ENCODE results near the gene CALHM5. TPM values are rescaled to one million over a fixed set of nuclear protein-coding genes. Genes with fewer than 3 reads are reported as not detected.

CALHM5 gene, protein sequence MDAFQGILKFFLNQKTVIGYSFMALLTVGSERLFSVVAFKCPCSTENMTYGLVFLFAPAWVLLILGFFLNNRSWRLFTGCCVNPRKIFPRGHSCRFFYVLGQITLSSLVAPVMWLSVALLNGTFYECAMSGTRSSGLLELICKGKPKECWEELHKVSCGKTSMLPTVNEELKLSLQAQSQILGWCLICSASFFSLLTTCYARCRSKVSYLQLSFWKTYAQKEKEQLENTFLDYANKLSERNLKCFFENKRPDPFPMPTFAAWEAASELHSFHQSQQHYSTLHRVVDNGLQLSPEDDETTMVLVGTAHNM
- total RNA-seq (not detected), polyA plus RNA-seq (not detected), total RNA-seq (0 to 0.17 (median 0) reads per million in 6 experiments)

DNA sequence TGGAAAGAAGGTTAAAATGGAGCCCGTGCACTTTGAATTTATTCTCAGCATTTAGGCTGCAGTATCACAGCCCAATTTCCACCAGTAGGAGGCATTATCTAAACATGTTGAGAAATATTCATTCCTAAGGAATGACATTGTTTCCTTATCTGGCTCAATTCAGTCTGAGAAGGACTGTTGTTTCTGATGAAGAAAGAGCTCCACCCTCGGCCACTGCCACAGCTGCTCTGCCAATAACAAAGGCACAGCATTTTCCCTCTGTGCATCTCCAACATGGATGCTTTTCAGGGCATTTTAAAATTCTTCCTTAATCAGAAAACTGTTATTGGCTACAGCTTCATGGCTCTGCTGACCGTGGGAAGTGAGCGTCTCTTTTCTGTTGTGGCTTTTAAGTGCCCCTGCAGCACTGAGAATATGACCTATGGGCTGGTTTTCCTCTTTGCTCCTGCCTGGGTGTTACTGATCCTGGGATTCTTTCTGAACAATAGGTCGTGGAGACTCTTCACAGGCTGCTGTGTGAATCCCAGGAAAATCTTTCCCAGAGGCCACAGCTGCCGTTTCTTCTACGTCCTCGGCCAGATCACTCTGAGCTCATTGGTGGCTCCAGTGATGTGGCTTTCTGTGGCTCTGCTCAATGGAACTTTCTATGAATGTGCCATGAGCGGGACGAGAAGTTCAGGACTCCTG is at the start of gene CALHM5:
CALHM5 (plus strand) TSS at position 216 of the 687 bp plus-strand sequence; CDS start at position 274, 58 bp downstream.
- H3K4me1 Mint-ChIP-seq, result no peaks in the 10 kb centered on the region

DNA sequence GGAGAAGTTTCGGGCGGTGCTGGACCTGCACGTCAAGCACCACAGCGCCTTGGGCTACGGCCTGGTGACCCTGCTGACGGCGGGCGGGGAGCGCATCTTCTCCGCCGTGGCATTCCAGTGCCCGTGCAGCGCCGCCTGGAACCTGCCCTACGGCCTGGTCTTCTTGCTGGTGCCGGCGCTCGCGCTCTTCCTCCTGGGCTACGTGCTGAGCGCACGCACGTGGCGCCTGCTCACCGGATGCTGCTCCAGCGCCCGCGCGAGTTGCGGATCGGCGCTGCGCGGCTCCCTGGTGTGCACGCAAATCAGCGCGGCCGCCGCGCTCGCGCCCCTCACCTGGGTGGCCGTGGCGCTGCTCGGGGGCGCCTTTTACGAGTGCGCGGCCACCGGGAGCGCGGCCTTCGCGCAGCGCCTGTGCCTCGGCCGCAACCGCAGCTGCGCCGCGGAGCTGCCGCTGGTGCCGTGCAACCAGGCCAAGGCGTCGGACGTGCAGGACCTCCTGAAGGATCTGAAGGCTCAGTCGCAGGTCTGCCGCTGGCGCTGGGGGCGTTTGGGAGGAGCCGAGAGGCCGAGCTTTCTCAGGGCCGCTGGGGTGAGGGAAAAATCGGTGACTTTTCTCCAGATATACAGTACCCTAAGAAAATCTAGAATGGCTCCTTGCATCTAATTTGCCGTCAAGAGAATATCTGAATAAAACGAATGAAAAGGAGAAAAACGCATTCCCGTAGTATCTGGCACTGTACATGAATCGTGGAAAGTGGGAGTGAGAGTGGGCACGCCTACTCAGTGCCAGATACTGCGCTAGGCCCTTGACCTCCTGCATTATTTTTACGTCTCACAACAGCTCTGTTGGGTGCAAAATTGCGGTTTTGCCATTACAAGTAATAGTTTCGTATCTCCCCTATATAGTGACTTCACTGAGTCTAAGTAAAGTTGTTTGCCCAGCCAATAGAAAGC is 49.2 kb upstream of the CALHM5 start:
- peak overlapping the region in 6 of 10 donors; percentile 10 to 87 (median 60) for H3K27ac Mint-ChIP-seq
- H3K4me1 Mint-ChIP-seq, result peaks cover 4 to 50% (median 13%) of the 10 kb centered on the region in 4 donors
- H3K36me3 Mint-ChIP-seq, result no peaks in the 10 kb centered on the region
- peaks cover 9 to 36% (median 16%) of the 10 kb centered on the region in 5 donors for H3K27me3 Mint-ChIP-seq
- peak overlapping the region; percentile 67 to 88 (median 82) for H3K4me3 Mint-ChIP-seq
- H3K9me3 Mint-ChIP-seq, result no peaks in the 10 kb centered on the region
- DNase-seq (peak; percentile 22 to 70 (median 46)), ATAC-seq (peak; percentile 93)
- POLR2A ChIA-PET, result interaction anchor here (2.3 kb wide), 1 partner anchor 183 kb away, joined by 11 read pairs; the partner anchor contains the start of gene TSPYL1

More for the DNA sequence above, at the start of gene CALHM5:
- POLR2A ChIA-PET, result no interaction called here
- H3K36me3 Mint-ChIP-seq, result peaks cover 0 to 6% (median 0%) of the 10 kb centered on the region in 3 donors
- H3K27me3 Mint-ChIP-seq, result peaks cover 0 to 4% (median 2%) of the 10 kb centered on the region in 5 donors
- no peak within 1 kb of the TSS for H3K27ac Mint-ChIP-seq
- no peak within 1 kb of the TSS for H3K4me3 Mint-ChIP-seq
- H3K9me3 Mint-ChIP-seq, result peaks cover 0 to 21% (median 8%) of the 10 kb centered on the region in 9 donors
- DNase-seq (no peak), ATAC-seq (no peak)

DNA sequence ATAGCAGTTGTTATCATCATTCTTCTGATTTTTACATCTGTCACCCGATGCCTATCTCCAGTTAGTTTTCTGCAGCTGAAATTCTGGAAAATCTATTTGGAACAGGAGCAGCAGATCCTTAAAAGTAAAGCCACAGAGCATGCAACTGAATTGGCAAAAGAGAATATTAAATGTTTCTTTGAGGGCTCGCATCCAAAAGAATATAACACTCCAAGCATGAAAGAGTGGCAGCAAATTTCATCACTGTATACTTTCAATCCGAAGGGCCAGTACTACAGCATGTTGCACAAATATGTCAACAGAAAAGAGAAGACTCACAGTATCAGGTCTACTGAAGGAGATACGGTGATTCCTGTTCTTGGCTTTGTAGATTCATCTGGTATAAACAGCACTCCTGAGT is 48.1 kb upstream of the CALHM5 start:
- POLR2A ChIA-PET, result no interaction called here
- peaks cover 4 to 58% (median 13%) of the 10 kb centered on the region in 4 donors for H3K4me1 Mint-ChIP-seq
- H3K27me3 Mint-ChIP-seq, result peaks cover 9 to 36% (median 17%) of the 10 kb centered on the region in 5 donors

DNA sequence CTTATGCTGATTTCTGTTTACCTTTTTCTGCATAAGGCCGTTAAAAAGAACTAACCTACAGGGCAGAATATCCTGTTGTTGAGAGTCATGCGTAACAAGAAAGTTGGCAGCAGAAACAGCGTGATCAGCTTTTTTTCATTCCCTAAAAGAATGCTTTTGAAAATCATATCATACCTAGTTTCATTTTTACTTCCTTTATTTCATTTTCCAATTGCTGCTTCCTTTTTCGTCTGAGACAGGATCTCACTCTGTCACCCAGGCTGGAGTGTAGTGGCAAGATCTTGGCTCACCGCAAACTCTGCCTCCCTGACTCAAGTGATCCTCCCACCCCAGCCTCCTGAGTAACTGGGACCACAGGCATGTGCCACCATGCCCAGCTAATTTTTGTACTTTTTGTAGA is 46.2 kb upstream of the CALHM5 start:
- peak overlapping the region in 3 of 10 donors; percentile 21 to 66 (median 63) for H3K27ac Mint-ChIP-seq
- H3K4me3 Mint-ChIP-seq, result peak overlapping the region in 1 of 10 donors; percentile 36
- no peaks in the 10 kb centered on the region for H3K36me3 Mint-ChIP-seq
- POLR2A ChIA-PET, result no interaction called here
- DNase-seq (no peak), ATAC-seq (no peak)
- peaks cover 4 to 58% (median 13%) of the 10 kb centered on the region in 4 donors for H3K4me1 Mint-ChIP-seq
- H3K27me3 Mint-ChIP-seq, result peaks cover 9 to 28% (median 16%) of the 10 kb centered on the region in 5 donors
- no peaks in the 10 kb centered on the region for H3K9me3 Mint-ChIP-seq

More for the DNA sequence above, 48.1 kb upstream of the CALHM5 start:
- DNase-seq (no peak), ATAC-seq (no peak)
- H3K27ac Mint-ChIP-seq, result no peak overlapping the region
- no peaks in the 10 kb centered on the region for H3K36me3 Mint-ChIP-seq
- H3K4me3 Mint-ChIP-seq, result peak overlapping the region in 2 of 10 donors; percentile 83 to 85
- no peaks in the 10 kb centered on the region for H3K9me3 Mint-ChIP-seq

DNA sequence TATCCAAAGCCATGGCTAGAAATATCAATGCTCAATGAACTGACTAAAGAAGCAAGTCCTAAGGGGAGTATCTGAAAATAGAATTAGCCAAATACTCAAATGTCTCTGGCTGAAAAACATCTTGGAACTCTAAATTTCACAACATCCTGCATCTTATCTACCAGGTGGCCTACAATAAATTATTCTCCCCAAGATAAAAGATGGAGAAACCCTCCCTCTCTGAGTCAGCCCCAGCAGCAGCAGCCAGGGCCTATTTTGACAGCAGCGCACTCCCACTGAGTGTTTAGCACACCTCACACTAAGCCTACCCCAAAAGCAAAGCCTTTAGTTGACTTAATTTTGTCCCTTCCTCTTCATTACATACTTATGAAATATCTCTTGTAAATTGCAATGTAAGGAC is 44.3 kb upstream of the CALHM5 start:
- DNase-seq, result no peak
- POLR2A ChIA-PET, result no interaction called here
- H3K4me3 Mint-ChIP-seq, result no peak overlapping the region
- ATAC-seq, result no peak
- peaks cover 0 to 18% (median 9%) of the 10 kb centered on the region in 5 donors for H3K27me3 Mint-ChIP-seq
- no peaks in the 10 kb centered on the region for H3K36me3 Mint-ChIP-seq
- H3K27ac Mint-ChIP-seq, result peak overlapping the region in 3 of 10 donors; percentile 27 to 43 (median 30)
- peaks cover 0 to 46% (median 3%) of the 10 kb centered on the region in 4 donors for H3K4me1 Mint-ChIP-seq
- no peaks in the 10 kb centered on the region for H3K9me3 Mint-ChIP-seq

DNA sequence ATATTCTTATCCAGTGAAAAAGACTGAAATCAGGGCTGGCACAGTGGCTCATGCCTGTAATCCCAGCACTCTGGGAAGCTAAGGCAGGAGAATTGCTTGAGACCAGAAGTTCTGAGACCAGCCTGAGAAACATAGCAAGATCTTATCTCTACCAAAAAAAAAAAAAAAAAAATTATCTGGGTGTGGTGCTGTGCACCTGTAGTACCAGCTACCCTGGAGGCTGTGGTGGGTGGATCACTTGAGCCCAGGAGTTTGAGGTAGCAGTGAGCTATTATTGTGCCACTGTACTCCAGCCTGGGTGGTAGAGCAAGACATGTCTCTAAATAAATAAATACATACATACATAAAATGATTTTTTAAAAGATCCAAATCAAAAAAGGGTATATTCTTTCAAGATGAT is 43.9 kb upstream of the CALHM5 start:
- Mint-ChIP-seq H3K36me3 (no peaks in the 10 kb centered on the region), H3K27me3 (peaks cover 0 to 16% (median 8%) of the 10 kb centered on the region in 5 donors), H3K4me3 (no peak overlapping the region), H3K27ac (peak overlapping the region in 1 of 10 donors; percentile 27), H3K9me3 (no peaks in the 10 kb centered on the region), H3K4me1 (peaks cover 0 to 45% (median 3%) of the 10 kb centered on the region in 4 donors)
- no peak for DNase-seq
- POLR2A ChIA-PET, result no interaction called here
- ATAC-seq, result no peak

DNA sequence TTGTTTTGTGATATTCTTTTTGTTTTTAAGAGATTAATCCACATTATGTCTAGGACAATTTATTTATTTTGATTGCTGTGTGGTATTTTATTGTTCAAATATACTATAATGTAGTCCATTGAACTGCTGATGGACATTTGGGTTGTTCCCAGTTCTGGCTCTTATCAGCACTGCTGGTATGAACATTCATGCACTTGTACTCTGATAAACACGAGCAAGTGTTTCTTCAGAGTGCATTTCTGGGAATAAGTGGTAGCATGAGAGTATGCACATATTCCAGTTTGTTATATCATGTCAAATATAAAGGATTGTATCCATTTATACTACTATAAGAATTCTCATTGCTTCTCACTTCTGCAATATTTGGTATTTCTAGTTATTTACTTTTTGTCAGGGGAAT is 43.1 kb upstream of the CALHM5 start:
- Mint-ChIP-seq H3K4me1 (peaks cover 0 to 37% (median under 1%) of the 10 kb centered on the region in 4 donors), H3K27ac (no peak overlapping the region), H3K4me3 (no peak overlapping the region), H3K36me3 (no peaks in the 10 kb centered on the region), H3K27me3 (peaks cover 0 to 9% (median 4%) of the 10 kb centered on the region in 5 donors), H3K9me3 (no peaks in the 10 kb centered on the region)
- DNase-seq (no peak), ATAC-seq (no peak)
- POLR2A ChIA-PET, result no interaction called here

DNA sequence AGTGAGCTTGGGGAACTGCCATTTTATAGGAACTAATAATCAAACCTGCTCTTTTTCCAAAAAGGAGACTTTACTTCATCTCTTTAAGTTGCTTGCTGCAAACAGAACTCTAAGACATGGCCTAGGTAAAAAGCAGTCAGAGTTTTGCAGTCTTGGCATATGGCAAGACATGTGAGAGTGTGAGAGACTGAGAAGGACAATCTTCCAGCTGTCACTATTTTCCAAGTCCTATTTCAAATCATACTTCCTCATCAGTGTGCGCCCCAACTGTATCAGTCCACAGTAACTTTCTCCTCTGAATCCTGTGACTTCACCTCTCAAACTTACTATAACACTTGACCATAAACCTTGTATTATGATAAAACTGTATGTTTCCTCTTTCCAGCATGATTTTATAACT is 39.9 kb upstream of the CALHM5 start:
- ATAC-seq (no peak), DNase-seq (no peak)
- peaks cover 0 to 3% (median 0%) of the 10 kb centered on the region in 5 donors for H3K27me3 Mint-ChIP-seq
- no peaks in the 10 kb centered on the region for H3K36me3 Mint-ChIP-seq
- H3K9me3 Mint-ChIP-seq, result no peaks in the 10 kb centered on the region
- POLR2A ChIA-PET, result no interaction called here
- no peak overlapping the region for H3K4me3 Mint-ChIP-seq
- no peak overlapping the region for H3K27ac Mint-ChIP-seq
- H3K4me1 Mint-ChIP-seq, result peaks cover 9 to 36% (median 19%) of the 10 kb centered on the region in 4 donors

DNA sequence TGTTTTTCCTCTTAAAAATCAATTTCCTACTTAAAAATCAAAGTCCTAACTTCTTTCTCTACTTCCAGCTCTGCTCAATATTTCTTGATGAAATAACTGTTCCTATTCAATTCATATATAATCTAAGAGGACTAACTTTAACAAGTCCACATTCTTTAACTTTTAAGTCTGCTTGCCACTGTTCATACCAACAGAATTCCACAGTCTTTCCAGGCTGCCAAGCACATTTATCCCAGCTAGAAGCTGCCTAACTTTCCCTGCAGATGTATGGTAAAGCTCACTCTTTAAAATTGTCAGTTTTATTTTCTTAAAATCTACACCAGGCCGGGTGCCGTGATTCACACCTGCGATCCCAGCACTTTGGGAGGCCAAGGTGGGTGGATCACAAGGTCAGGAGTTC is 38.7 kb upstream of the CALHM5 start:
- peaks cover 9 to 31% (median 22%) of the 10 kb centered on the region in 4 donors for H3K4me1 Mint-ChIP-seq
- peaks cover 0 to 3% (median 0%) of the 10 kb centered on the region in 5 donors for H3K27me3 Mint-ChIP-seq
- H3K36me3 Mint-ChIP-seq, result no peaks in the 10 kb centered on the region
- DNase-seq, result no peak
- no peaks in the 10 kb centered on the region for H3K9me3 Mint-ChIP-seq
- ATAC-seq, result no peak
- POLR2A ChIA-PET, result no interaction called here
- H3K4me3 Mint-ChIP-seq, result no peak overlapping the region
- no peak overlapping the region for H3K27ac Mint-ChIP-seq

DNA sequence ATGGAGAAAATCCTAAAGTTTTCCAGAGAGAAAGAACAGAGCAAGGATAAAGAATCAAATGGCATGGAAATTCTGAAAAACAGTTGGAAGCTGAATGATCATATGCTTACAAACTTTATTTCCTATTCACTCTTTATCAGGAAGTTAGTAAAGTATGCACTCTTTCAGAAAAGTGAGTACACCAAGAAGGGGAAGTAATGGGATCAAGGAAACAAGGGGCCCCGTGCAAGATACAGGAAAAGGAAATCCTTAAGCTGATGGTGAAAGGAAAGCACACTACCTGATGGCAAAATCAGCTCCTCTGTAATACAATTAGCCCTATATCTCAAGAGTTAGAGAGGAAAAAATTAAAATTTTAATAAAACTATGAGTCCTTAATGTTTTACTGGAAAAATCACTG is 36.3 kb upstream of the CALHM5 start:
- peak overlapping the region in 5 of 10 donors; percentile 16 to 75 (median 41) for H3K27ac Mint-ChIP-seq
- POLR2A ChIA-PET, result no interaction called here

DNA sequence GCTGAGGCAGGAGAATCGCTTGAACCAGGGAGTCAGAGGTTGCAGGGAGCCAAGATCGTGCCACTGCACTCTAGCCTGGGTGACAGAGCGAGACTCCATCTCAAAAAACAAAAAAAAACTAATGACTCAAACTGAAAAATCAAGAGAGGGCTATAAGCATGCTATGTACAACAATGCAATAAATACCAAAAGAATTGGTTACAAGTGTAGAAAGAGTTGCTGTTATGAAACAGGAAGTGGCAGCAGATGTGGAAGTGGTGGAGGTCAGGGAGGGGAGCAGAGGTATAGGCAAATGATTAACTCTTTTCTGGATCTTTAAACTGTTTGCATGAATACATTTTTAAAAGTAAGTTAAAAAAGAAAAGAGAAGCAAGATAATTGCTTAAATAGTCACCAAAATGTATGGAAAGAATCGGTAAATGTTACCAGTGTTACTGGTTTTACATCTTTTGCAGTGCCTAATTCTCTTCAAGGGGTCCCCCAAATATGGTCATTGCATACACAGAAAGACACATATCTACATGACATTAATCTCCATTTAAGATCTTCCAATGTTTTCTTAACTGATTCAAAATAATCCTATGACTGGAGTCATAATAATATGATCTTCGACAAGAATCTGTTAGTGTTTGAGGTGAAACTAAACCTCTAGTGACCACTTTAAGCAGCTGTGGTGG is 35.3 kb upstream of the CALHM5 start:
- POLR2A ChIA-PET, result no interaction called here
- Mint-ChIP-seq H3K4me3 (peak overlapping the region in 9 of 10 donors; percentile 0 to 84 (median 43)), H3K4me1 (peaks cover 9 to 29% (median 22%) of the 10 kb centered on the region in 4 donors), H3K9me3 (peaks cover 0 to 3% (median 0%) of the 10 kb centered on the region in 9 donors), H3K36me3 (no peaks in the 10 kb centered on the region), H3K27ac (peak overlapping the region in 6 of 10 donors; percentile 3 to 82 (median 58)), H3K27me3 (peaks cover 0 to 6% (median 0%) of the 10 kb centered on the region in 5 donors)
- DNase-seq, result peak in 3 of 10 donors; percentile 30 to 39 (median 34)
- peak; percentile 62 to 85 for ATAC-seq

More for the DNA sequence above, 36.3 kb upstream of the CALHM5 start:
- Mint-ChIP-seq H3K4me3 (peak overlapping the region in 7 of 10 donors; percentile 0 to 84 (median 26)), H3K36me3 (no peaks in the 10 kb centered on the region), H3K4me1 (peaks cover 9 to 29% (median 22%) of the 10 kb centered on the region in 4 donors), H3K9me3 (peaks cover 0 to 3% (median 0%) of the 10 kb centered on the region in 9 donors), H3K27me3 (peaks cover 0 to 5% (median 0%) of the 10 kb centered on the region in 5 donors)
- no peak for DNase-seq
- ATAC-seq, result no peak

Data from naive thymus-derived CD8-positive, alpha-beta T cell (primary cell).